PC-3 (cell line): ENCODE data around the gene TMEM45A. TPM values are rescaled to one million over a fixed set of nuclear protein-coding genes. Genes with fewer than 3 reads are reported as not detected.
"Not testable (repeated sequence)": the region's sequence is repeated elsewhere in the genome, so short reads cannot be mapped to it uniquely, and the experiment has no call there.

Experiments used
- ATAC-seq: fragments of 200-7000 bp; cut with Tn5 transposase; 2 replicates; pipeline ENCODE4 v1.9.1; 2020; ENCODE audit warnings: mild to moderate bottlenecking, moderate library complexity
- BruUV-seq: library from RNA; stranded (reverse); fragments of 400-500 nt; replicated peaks from 2 replicates; lab custom pipeline; 2021; lab: Mats Ljungman, UMichigan
- CTCF ChIA-PET: fragments of 300-600 bp; sonication (Branson Sonifier 250); formaldehyde crosslinking; loops from one replicate; lab custom pipeline; 2022; ENCODE audit warnings: antibody characterized with exemption; lab: Charles Lee
- POLR2A ChIA-PET: fragments of 300-600 bp; sonication (Branson Sonifier 250); formaldehyde crosslinking; loops from one replicate; lab custom pipeline; 2022; ENCODE audit warnings: antibody characterized with exemption; ENCODE audit not compliant: unreplicated experiment; lab: Charles Lee
- DNase-seq: peaks from one replicate; pipeline ENCODE4 v3.0.0-alpha.2; 2015
- H2AFZ ChIP-seq: fragments of 300-600 bp; sonication (generic); 2 replicates; pipeline ENCODE4 v1.6.0; 2016; ENCODE audit warnings: antibody characterized with exemption, low read length
- H3F3A ChIP-seq: fragments of 300-600 bp; sonication (generic); one replicate; pipeline ENCODE4 v1.6.0; 2017; ENCODE audit warnings: antibody characterized with exemption, low read length, control low read depth, mild to moderate bottlenecking; ENCODE audit not compliant: unreplicated experiment
- H3K27ac ChIP-seq: fragments of 300-600 bp; sonication (generic); 2 replicates; pipeline ENCODE4 v1.5.1; 2016; ENCODE audit warnings: mild to moderate bottlenecking, low read length
- H3K27me3 ChIP-seq: fragments of 300-600 bp; sonication (generic); 2 replicates; pipeline ENCODE4 v1.6.1; 2016; ENCODE audit warnings: low read length, mixed read lengths
- H3K36me3 ChIP-seq: fragments of 300-600 bp; sonication (generic); 2 replicates; pipeline ENCODE4 v1.6.1; 2016; ENCODE audit warnings: low read depth, mixed run types, low read length, mixed read lengths
- H3K4me1 ChIP-seq: fragments of 300-600 bp; sonication (generic); 2 replicates; pipeline ENCODE4 v1.5.1; 2016; ENCODE audit warnings: low read length; ENCODE audit not compliant: insufficient read depth
- H3K4me2 ChIP-seq: fragments of 300-600 bp; sonication (generic); 2 replicates; pipeline ENCODE4 v1.6.0; 2016; ENCODE audit warnings: low read length
- H3K4me3 ChIP-seq: fragments of 300-600 bp; sonication (generic); 2 replicates; pipeline ENCODE4 v1.5.1; 2016; ENCODE audit warnings: mild to moderate bottlenecking, low read length, mixed read lengths
- H3K79me2 ChIP-seq: fragments of 300-600 bp; sonication (generic); 2 replicates; pipeline ENCODE4 v1.6.1; 2017; ENCODE audit warnings: low read length, mixed read lengths
- H3K9ac ChIP-seq: fragments of 300-600 bp; sonication (generic); 2 replicates; pipeline ENCODE4 v1.6.0; 2016; ENCODE audit warnings: mild to moderate bottlenecking, low read length
- H3K9me2 ChIP-seq: fragments of 300-600 bp; sonication (generic); replicated peaks from 2 replicates; pipeline ENCODE4 v1.6.1; 2016; ENCODE audit warnings: mixed run types, low read length, mixed read lengths
- H3K9me3 ChIP-seq: fragments of 300-600 bp; sonication (generic); 2 replicates; pipeline ENCODE4 v1.6.1; 2016; ENCODE audit warnings: low read length, mixed read lengths
- H4K20me1 ChIP-seq: fragments of 300-600 bp; sonication (generic); 2 replicates; pipeline ENCODE4 v1.6.1; 2016; ENCODE audit warnings: low read length, mixed read lengths
- EZH2 ChIP-seq: fragments of 300-600 bp; sonication (generic); IDR thresholded peaks from one replicate; pipeline ENCODE4 v1.6.1; 2017; ENCODE audit warnings: antibody characterized with exemption, mild to moderate bottlenecking, low read length; ENCODE audit not compliant: unreplicated experiment
- EZH2phosphoT487 ChIP-seq: fragments of 300-600 bp; sonication (generic); IDR thresholded peaks from 2 replicates; pipeline ENCODE4 v1.6.1; 2018; ENCODE audit warnings: mild to moderate bottlenecking, antibody characterized with exemption, low read length, borderline replicate concordance
- intact Hi-C: fragments of 100-400 bp; cut with micrococcal nuclease; formaldehyde crosslinking; loops from 2 replicates; pipeline ENCODE4 v1.9.0; 2023
- total RNA-seq: library from RNA; depleted of rRNA; stranded (reverse); fragments of >200 nt; gene quantifications from 2 replicates; pipeline ENCODE4 v1.2.3, GENCODE V29; 2014
- TF ChIP-seq, protein P1 (sequence below): fragments of 300-600 bp; sonication (generic); conservative IDR thresholded peaks from 2 replicates; pipeline ENCODE4 v1.5.1; 2017; ENCODE audit warnings: antibody characterized with exemption, low read depth, mild to moderate bottlenecking, low read length

Gene TMEM45A
- total RNA-seq, 1 experiment from 2014 or later = 7.6 TPM

DNA sequence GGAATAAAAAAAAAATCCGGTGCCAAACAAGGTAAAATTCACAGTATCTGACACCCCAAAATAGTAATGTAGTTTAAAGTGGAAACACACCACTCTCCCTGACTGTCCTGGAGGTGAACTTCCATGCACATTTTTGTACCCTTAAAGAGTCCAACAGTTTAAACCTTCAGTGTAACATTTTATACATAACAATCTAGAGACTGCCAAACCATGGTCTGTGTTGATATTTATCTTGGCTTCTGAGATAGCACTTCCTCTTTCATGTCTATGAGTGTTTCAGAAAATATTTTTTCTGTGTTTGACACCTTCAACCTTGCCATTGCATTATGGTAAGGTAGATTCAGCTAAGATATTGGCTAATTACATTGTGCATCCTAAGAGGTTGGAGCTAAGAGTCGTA is 13.9 kb downstream of the TMEM45A start:
- CTCF ChIA-PET = no interaction called here
- POLR2A ChIA-PET = no interaction called here

DNA sequence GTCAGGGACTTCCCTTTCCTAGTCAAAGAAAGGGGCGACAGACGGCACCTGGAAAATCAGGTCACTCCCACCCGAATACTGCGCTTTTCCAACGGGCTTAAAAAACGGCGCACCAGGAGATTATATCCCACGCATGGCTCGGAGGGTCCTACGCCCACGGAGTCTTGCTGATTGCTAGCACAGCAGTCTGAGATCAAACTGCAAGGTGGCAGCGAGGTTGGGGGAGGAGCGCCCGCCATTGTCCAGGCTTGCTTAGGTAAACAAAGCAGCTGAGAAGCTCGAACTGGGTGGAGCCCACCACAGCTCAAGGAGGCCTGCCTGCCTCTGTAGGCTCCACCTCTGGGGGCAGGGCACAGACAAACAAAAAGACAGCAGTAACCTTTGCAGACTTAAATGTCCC is 17.4 kb downstream of the TMEM45A start:
- ATAC-seq, DNase-seq, H3K27me3 ChIP-seq, intact Hi-C loops, POLR2A ChIA-PET, H3K4me3 ChIP-seq, H3F3A ChIP-seq, H3K79me2 ChIP-seq, H3K36me3 ChIP-seq, H4K20me1 ChIP-seq, H2AFZ ChIP-seq, H3K27ac ChIP-seq, BruUV-seq, H3K4me1 ChIP-seq, CTCF ChIA-PET, H3K9me3 ChIP-seq, H3K9me2 ChIP-seq, H3K9ac ChIP-seq, H3K4me2 ChIP-seq: not testable (repeated sequence)

More for the DNA sequence above, 13.9 kb downstream of the TMEM45A start:
- Histone ChIP-seq H3K4me1 (no peaks in the 10 kb centered on the region), H3K4me2 (no peak overlapping the region), H3K27ac (no peak overlapping the region), H4K20me1 (no peaks in the 10 kb centered on the region), H3K4me3 (no peak overlapping the region), H3K27me3 (no peaks in the 10 kb centered on the region), H2AFZ (no peak overlapping the region), H3K9me2 (no peaks in the 10 kb centered on the region), H3K36me3 (no peaks in the 10 kb centered on the region), H3K9ac (no peak overlapping the region), H3K79me2 (no peaks in the 10 kb centered on the region), H3K9me3 (no peaks in the 10 kb centered on the region), H3F3A (no peaks in the 10 kb centered on the region)
- no peak for DNase-seq
- BruUV-seq = no TSS peak
- TF ChIP-seq, protein P1, sequence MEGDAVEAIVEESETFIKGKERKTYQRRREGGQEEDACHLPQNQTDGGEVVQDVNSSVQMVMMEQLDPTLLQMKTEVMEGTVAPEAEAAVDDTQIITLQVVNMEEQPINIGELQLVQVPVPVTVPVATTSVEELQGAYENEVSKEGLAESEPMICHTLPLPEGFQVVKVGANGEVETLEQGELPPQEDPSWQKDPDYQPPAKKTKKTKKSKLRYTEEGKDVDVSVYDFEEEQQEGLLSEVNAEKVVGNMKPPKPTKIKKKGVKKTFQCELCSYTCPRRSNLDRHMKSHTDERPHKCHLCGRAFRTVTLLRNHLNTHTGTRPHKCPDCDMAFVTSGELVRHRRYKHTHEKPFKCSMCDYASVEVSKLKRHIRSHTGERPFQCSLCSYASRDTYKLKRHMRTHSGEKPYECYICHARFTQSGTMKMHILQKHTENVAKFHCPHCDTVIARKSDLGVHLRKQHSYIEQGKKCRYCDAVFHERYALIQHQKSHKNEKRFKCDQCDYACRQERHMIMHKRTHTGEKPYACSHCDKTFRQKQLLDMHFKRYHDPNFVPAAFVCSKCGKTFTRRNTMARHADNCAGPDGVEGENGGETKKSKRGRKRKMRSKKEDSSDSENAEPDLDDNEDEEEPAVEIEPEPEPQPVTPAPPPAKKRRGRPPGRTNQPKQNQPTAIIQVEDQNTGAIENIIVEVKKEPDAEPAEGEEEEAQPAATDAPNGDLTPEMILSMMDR = no peak
- TF ChIP-seq EZH2 (no peak), EZH2phosphoT487 (no peak)
- ATAC-seq = no peak
- intact Hi-C loops = no loop called here

DNA sequence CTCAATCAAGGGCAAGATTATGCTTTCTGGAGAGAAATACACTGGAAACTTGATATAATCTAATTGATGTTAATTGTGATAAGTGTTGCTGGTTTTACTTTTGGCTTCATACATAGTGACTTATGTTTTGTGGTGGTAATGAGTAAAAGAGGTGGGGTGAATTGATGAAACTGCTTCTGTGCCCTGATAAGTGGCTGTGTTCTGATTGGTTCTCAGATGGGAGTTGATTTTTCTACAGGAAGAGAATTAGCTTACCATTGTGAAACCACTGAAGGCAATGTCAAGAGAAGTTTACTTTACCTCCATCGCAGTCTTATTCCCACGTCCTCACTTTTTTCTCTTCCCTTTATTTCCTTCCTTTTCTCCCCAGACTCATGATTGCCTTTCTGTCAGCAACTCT is 23.8 kb downstream of the TMEM45A start:
- no TSS peak for BruUV-seq
- Histone ChIP-seq H4K20me1 (no peaks in the 10 kb centered on the region), H3K4me2 (no peak overlapping the region), H3K4me1 (no peaks in the 10 kb centered on the region), H3K36me3 (no peaks in the 10 kb centered on the region), H3K79me2 (no peaks in the 10 kb centered on the region), H3K9me2 (no peaks in the 10 kb centered on the region), H2AFZ (no peak overlapping the region), H3K27me3 (no peaks in the 10 kb centered on the region), H3K27ac (no peak overlapping the region), H3K9ac (no peak overlapping the region), H3K9me3 (no peaks in the 10 kb centered on the region), H3K4me3 (no peak overlapping the region), H3F3A (no peaks in the 10 kb centered on the region)
- DNase-seq = no peak
- ATAC-seq = no peak
- ChIA-PET CTCF (interaction anchor here (0.5 kb wide), 1 partner anchor 1058 kb away, joined by 3 read pairs; the partner anchor contains the start of gene PCNP), POLR2A (no interaction called here)
- TF ChIP-seq EZH2 = no peak
- no peak for TF ChIP-seq EZH2phosphoT487
- TF ChIP-seq, protein P1 = no peak
- intact Hi-C loops = no loop called here
